ENCODE measurements around the gene TUFT1.

DNA sequence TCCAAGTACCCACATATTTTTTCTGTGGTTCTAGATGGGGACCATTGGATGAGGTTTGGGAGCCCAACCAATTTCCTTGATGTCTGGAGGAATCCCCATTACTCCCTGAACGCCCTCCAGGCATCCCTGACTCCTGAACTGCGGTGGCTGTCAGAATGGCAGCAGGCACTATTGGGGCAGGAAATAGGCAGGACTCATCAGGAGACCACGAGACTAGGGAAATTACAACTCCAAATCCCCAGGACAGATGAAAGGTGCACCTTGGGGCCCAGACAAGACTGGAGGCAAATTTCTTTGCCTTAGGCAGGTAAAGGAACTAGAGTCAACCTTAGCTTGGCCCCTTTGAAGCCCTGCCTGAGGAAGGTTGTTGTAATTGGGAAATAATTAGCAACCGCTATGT is 27.8 kb upstream of the TUFT1 start:
- TF ChIP-seq, protein P1, sequence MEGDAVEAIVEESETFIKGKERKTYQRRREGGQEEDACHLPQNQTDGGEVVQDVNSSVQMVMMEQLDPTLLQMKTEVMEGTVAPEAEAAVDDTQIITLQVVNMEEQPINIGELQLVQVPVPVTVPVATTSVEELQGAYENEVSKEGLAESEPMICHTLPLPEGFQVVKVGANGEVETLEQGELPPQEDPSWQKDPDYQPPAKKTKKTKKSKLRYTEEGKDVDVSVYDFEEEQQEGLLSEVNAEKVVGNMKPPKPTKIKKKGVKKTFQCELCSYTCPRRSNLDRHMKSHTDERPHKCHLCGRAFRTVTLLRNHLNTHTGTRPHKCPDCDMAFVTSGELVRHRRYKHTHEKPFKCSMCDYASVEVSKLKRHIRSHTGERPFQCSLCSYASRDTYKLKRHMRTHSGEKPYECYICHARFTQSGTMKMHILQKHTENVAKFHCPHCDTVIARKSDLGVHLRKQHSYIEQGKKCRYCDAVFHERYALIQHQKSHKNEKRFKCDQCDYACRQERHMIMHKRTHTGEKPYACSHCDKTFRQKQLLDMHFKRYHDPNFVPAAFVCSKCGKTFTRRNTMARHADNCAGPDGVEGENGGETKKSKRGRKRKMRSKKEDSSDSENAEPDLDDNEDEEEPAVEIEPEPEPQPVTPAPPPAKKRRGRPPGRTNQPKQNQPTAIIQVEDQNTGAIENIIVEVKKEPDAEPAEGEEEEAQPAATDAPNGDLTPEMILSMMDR (IDR thresholded peaks at IDR 0.05), result no peak
- no peak for TF ChIP-seq POLR2A (IDR thresholded peaks at IDR 0.05)
